IMR-90 (cell line): ENCODE results near the gene TUBA8. TPM values are rescaled to one million over a fixed set of nuclear protein-coding genes. Genes with fewer than 3 reads are reported as not detected.

Experiments
- ATAC-seq: fragments of 200-7000 bp; cut with Tn5 transposase; 2 replicates; pipeline ENCODE4 v1.9.1; 2020; ENCODE audit warnings: low read depth, mild to moderate bottlenecking, moderate library complexity
- BruUV-seq: library from RNA; stranded (reverse); fragments of 400-500 nt; replicated peaks from 2 replicates; lab custom pipeline; 2021; lab: Mats Ljungman, UMichigan
- CTCF ChIA-PET: fragments of 300-600 bp; formaldehyde crosslinking; extraction: SDS; loops from one replicate; lab custom pipeline; 2021; ENCODE audit warnings: antibody characterized with exemption; lab: Yijun Ruan, JAX
- POLR2A ChIA-PET: fragments of 300-600 bp; sonication (Branson Sonifier 250); formaldehyde crosslinking; loops from one replicate; lab custom pipeline; 2022; ENCODE audit warnings: antibody characterized with exemption; ENCODE audit not compliant: unreplicated experiment; lab: Charles Lee
- DNase-seq: peaks from one replicate; pipeline ENCODE4 v3.0.0; 2013
- H2AFZ ChIP-seq: replicated peaks from 2 replicates; pipeline ENCODE3; 2013; ENCODE audit warnings: low read length, mild to moderate bottlenecking; ENCODE audit not compliant: poor library complexity
- H2AK5ac ChIP-seq: 2 replicates; pipeline ENCODE4 v1.6.1; 2013; ENCODE audit warnings: low read depth, low read length, inconsistent platforms
- H2AK9ac ChIP-seq: replicated peaks from 2 replicates; pipeline ENCODE3; 2013; ENCODE audit warnings: mild to moderate bottlenecking, low read depth, low read length, moderate library complexity; ENCODE audit not compliant: poor library complexity
- H2BK120ac ChIP-seq: 2 replicates; pipeline ENCODE4 v1.6.1; 2013; ENCODE audit warnings: low read depth, low read length, inconsistent platforms
- H2BK15ac ChIP-seq: 3 replicates; pipeline ENCODE4 v1.6.1; 2013; ENCODE audit warnings: low read depth, low read length, inconsistent platforms
- H2BK20ac ChIP-seq: 2 replicates; pipeline ENCODE4 v1.6.1; 2013; ENCODE audit warnings: low read depth, mild to moderate bottlenecking, inconsistent platforms, low read length, moderate library complexity
- H2BK5ac ChIP-seq: 2 replicates; pipeline ENCODE4 v1.6.1; 2013; ENCODE audit warnings: mild to moderate bottlenecking, low read depth, low read length, inconsistent platforms; ENCODE audit not compliant: poor library complexity, severe bottlenecking
- H3K14ac ChIP-seq: replicated peaks from 2 replicates; pipeline ENCODE4 v1.6.1; 2013; ENCODE audit warnings: low read depth, low read length, inconsistent platforms
- H3K18ac ChIP-seq: 2 replicates; pipeline ENCODE4 v1.6.1; 2013; ENCODE audit warnings: low read depth, low read length, control low read depth
- H3K23ac ChIP-seq: 2 replicates; pipeline ENCODE4 v1.6.1; 2013; ENCODE audit warnings: low read depth, low read length, inconsistent platforms
- H3K27ac ChIP-seq: 2 replicates; pipeline ENCODE4 v1.5.1; 2013; ENCODE audit warnings: mild to moderate bottlenecking, control low read depth, low read length; ENCODE audit not compliant: insufficient read depth
- H3K27me3 ChIP-seq: 2 replicates; pipeline ENCODE4 v1.6.1; 2013; ENCODE audit warnings: low read length; ENCODE audit not compliant: control insufficient read depth, insufficient read depth
- H3K36me3 ChIP-seq: 2 replicates; pipeline ENCODE4 v1.6.1; 2013; ENCODE audit warnings: low read length, mixed read lengths; ENCODE audit not compliant: control insufficient read depth, insufficient read depth
- H3K4ac ChIP-seq: 2 replicates; pipeline ENCODE4 v1.6.1; 2013; ENCODE audit warnings: low read depth, low read length, inconsistent platforms
- H3K4me1 ChIP-seq: 2 replicates; pipeline ENCODE4 v1.6.1; 2013; ENCODE audit warnings: low read length, mixed read lengths; ENCODE audit not compliant: control insufficient read depth, insufficient read depth
- H3K4me2 ChIP-seq: 2 replicates; pipeline ENCODE4 v1.6.1; 2013; ENCODE audit warnings: low read depth, mild to moderate bottlenecking, control low read depth, low read length, moderate library complexity
- H3K4me3 ChIP-seq: 2 replicates; pipeline ENCODE4 v1.5.1; 2013; ENCODE audit warnings: low read depth, mild to moderate bottlenecking, control low read depth, low read length, moderate library complexity; ENCODE audit not compliant: insufficient read depth
- H3K56ac ChIP-seq: 2 replicates; pipeline ENCODE4 v1.6.1; 2013; ENCODE audit warnings: low read length, inconsistent platforms; ENCODE audit not compliant: insufficient read depth; ENCODE audit errors: extremely low read depth
- H3K79me1 ChIP-seq, 2 experiments: 2 replicates each; pipeline ENCODE4 v1.6.1; 2013; ENCODE audit warnings: low read length in 2 of 2, inconsistent platforms in 1 of 2, low read depth in 1 of 2
- H3K9ac ChIP-seq: 2 replicates; pipeline ENCODE4 v1.6.1; 2013; ENCODE audit warnings: low read depth, low read length, control low read depth
- H3K9me1 ChIP-seq: 2 replicates; pipeline ENCODE4 v1.6.1; 2013; ENCODE audit warnings: low read length, inconsistent platforms; ENCODE audit not compliant: insufficient read depth
- H3K9me3 ChIP-seq: 2 replicates; pipeline ENCODE4 v1.6.1; 2013; ENCODE audit warnings: low read length; ENCODE audit not compliant: control insufficient read depth, insufficient read depth
- H4K20me1 ChIP-seq: 2 replicates; pipeline ENCODE4 v1.6.1; 2013; ENCODE audit warnings: low read length, inconsistent platforms; ENCODE audit not compliant: insufficient read depth
- H4K5ac ChIP-seq: 2 replicates; pipeline ENCODE4 v1.6.1; 2013; ENCODE audit warnings: mild to moderate bottlenecking, low read depth, low read length, control low read depth
- H4K8ac ChIP-seq, 2 experiments: 2 replicates each; pipeline ENCODE4 v1.6.1; 2013; ENCODE audit warnings: low read depth in 2 of 2, low read length in 2 of 2, control low read depth in 1 of 2, inconsistent platforms in 1 of 2
- H4K91ac ChIP-seq: 2 replicates; pipeline ENCODE4 v1.6.1; 2013; ENCODE audit warnings: low read depth, low read length, inconsistent platforms; ENCODE audit not compliant: insufficient read depth
- BHLHE40 ChIP-seq: fragments of 150-350 bp; IDR thresholded peaks from 2 replicates; pipeline ENCODE4 v1.6.1; 2016; ENCODE audit warnings: mild to moderate bottlenecking, low read depth, low read length
- CEBPB ChIP-seq: IDR thresholded peaks from 2 replicates; pipeline ENCODE4 v1.6.1; 2012; ENCODE audit warnings: low read depth, low read length, improper control_type of control experiment
- CHD1 ChIP-seq: IDR thresholded peaks from 2 replicates; pipeline ENCODE4 v1.6.1; 2012; ENCODE audit warnings: low read depth, low read length, improper control_type of control experiment
- CTCF ChIP-seq: conservative IDR thresholded peaks from 2 replicates; pipeline ENCODE4 v1.5.1; 2012; ENCODE audit warnings: mild to moderate bottlenecking, low read depth, low read length, improper control_type of control experiment
- ELK1 ChIP-seq: fragments of 150-350 bp; IDR thresholded peaks from 2 replicates; pipeline ENCODE4 v1.6.1; 2016; ENCODE audit warnings: low read depth, mild to moderate bottlenecking, low read length, moderate library complexity, borderline replicate concordance
- FOS ChIP-seq: fragments of 150-350 bp; IDR thresholded peaks from 2 replicates; pipeline ENCODE4 v1.6.1; 2016; ENCODE audit warnings: low read depth, low read length
- MAFK ChIP-seq: IDR thresholded peaks from 2 replicates; pipeline ENCODE4 v1.6.1; 2012; ENCODE audit warnings: low read depth, low read length, improper control_type of control experiment
- MAZ ChIP-seq: IDR thresholded peaks from 2 replicates; pipeline ENCODE4 v1.6.1; 2012; ENCODE audit warnings: low read depth, mild to moderate bottlenecking, low read length, improper control_type of control experiment, moderate library complexity, borderline replicate concordance
- MXI1 ChIP-seq: IDR thresholded peaks from 2 replicates; pipeline ENCODE4 v1.6.1; 2012; ENCODE audit warnings: low read depth, mild to moderate bottlenecking, low read length, moderate library complexity, borderline replicate concordance
- NFE2L2 ChIP-seq: fragments of 150-350 bp; IDR thresholded peaks from 2 replicates; pipeline ENCODE4 v1.6.1; 2016; ENCODE audit warnings: low read depth, mild to moderate bottlenecking, low read length
- POLR2A ChIP-seq: IDR thresholded peaks from 2 replicates; pipeline ENCODE4 v1.6.1; 2012; ENCODE audit warnings: mild to moderate bottlenecking, low read depth, low read length
- RAD21 ChIP-seq: IDR thresholded peaks from 2 replicates; pipeline ENCODE4 v1.6.1; 2012; ENCODE audit warnings: low read length, improper control_type of control experiment
- RCOR1 ChIP-seq: IDR thresholded peaks from 2 replicates; pipeline ENCODE4 v1.6.1; 2012; ENCODE audit warnings: mild to moderate bottlenecking, low read length, improper control_type of control experiment; ENCODE audit not compliant: insufficient replicate concordance
- RFX5 ChIP-seq: IDR thresholded peaks from 2 replicates; pipeline ENCODE4 v1.8.0; 2012; ENCODE audit warnings: low read depth, mild to moderate bottlenecking, low read length, moderate library complexity
- SMC3 ChIP-seq: fragments of 150-350 bp; IDR thresholded peaks from 2 replicates; pipeline ENCODE4 v1.6.1; 2016; ENCODE audit warnings: low read depth, mild to moderate bottlenecking, antibody characterized with exemption, low read length, moderate library complexity
- USF2 ChIP-seq: fragments of 150-350 bp; IDR thresholded peaks from 2 replicates; pipeline ENCODE4 v1.6.1; 2017; ENCODE audit warnings: mild to moderate bottlenecking, antibody characterized with exemption, low read length, low read depth
- WGBS, 2 experiments: methylation state at CpG; one replicate each; pipeline versions ENCODE4 v1.1.5 to v1.1.7; 2013; ENCODE audit warnings: missing lambda C conversion rate in 2 of 2; ENCODE audit not compliant: insufficient read length in 1 of 2; ENCODE audit errors: extremely low coverage in 2 of 2; 5-methylcytosine and 5-hydroxymethylcytosine counted together
- dilution Hi-C: fragments of 300-500 bp; cut with HindIII; formaldehyde crosslinking; loops from one replicate; pipeline ENCODE4 v1.14.3; 2018; ENCODE audit warnings: low sequenced_read_pairs; ENCODE audit not compliant: unreplicated experiment
- in situ Hi-C: fragments of 300-500 bp; cut with MboI; formaldehyde crosslinking; loops from 3 replicates; pipeline ENCODE4 v1.14.3; 2019; ENCODE audit warnings: low sequenced_read_pairs, inconsistent platforms, mixed read lengths
- intact Hi-C: fragments of 100-400 bp; cut with micrococcal nuclease; formaldehyde crosslinking; loops from 2 replicates; pipeline ENCODE4 v1.10.0; 2022
- polyA plus RNA-seq, 3 experiments: library from polyadenylated mRNA; depleted of rRNA; stranded (reverse); fragments of >200 nt; gene quantifications; 2 replicates each; pipeline ENCODE4 v1.2.3, GENCODE V29; 2012; ENCODE audit warnings: low replicate concordance in 1 of 3
- total RNA-seq: library from RNA; depleted of rRNA; stranded (reverse); fragments of >200 nt; gene quantifications from 2 replicates; pipeline ENCODE4 v1.2.3, GENCODE V29; 2012

Gene TUBA8
- total and polyA plus RNA-seq, 2 of the 4 experiments (the other 2 are of a cell fraction): 1.4 to 2.2 TPM

- no peaks in the 10 kb centered on the region for H3K79me1 ChIP-seq
- H3K14ac ChIP-seq: no peak overlapping the region
- dilution Hi-C loops: no loop called here
- intact Hi-C loops: no loop called here
- no peak overlapping the region for H3K18ac ChIP-seq
- in situ Hi-C loops: no loop called here
- DNase-seq (no peak), ATAC-seq (no peak)
- H4K5ac ChIP-seq: no peak overlapping the region
- no peak overlapping the region for H2BK5ac ChIP-seq
- no peak overlapping the region for H2BK20ac ChIP-seq
- H3K23ac ChIP-seq: no peak overlapping the region
- H3K27ac ChIP-seq: no peak overlapping the region
- 86% methylated on average over 8 of the region's 15 CpGs; no CpG with 5 or more reads in 1 of the 2 experiments for WGBS, 2 experiments
- H3K9ac ChIP-seq: no peak overlapping the region
- no peak overlapping the region for H4K91ac ChIP-seq
- H3K36me3 ChIP-seq: no peaks in the 10 kb centered on the region
- no peaks in the 10 kb centered on the region for H3K9me1 ChIP-seq
- H4K20me1 ChIP-seq: no peaks in the 10 kb centered on the region
- H2BK120ac ChIP-seq: no peak overlapping the region
- peaks cover 3% of the 10 kb centered on the region; the same call in 1 of the 2 replicates for H3K4me1 ChIP-seq
- no peak overlapping the region for H3K4ac ChIP-seq
- no peak overlapping the region for H3K56ac ChIP-seq
- ChIA-PET POLR2A (interaction anchor here (0.6 kb wide), 1 partner anchor 259 kb away, joined by 3 read pairs; no protein-coding TSS in a partner anchor), CTCF (no interaction called here)
- H2AK5ac ChIP-seq: no peak overlapping the region
- no peaks in the 10 kb centered on the region for H3K9me3 ChIP-seq
- no peak overlapping the region for H2BK15ac ChIP-seq
- H2AFZ ChIP-seq: no peak overlapping the region
- TF ChIP-seq CEBPB (no peak), BHLHE40 (no peak), CHD1 (no peak), SMC3 (no peak), POLR2A (no peak), ELK1 (no peak), RAD21 (no peak), MXI1 (no peak), RFX5 (no peak), MAZ (no peak), NFE2L2 (no peak), USF2 (no peak), FOS (no peak), CTCF (no peak), RCOR1 (no peak), MAFK (no peak)
- no peak overlapping the region for H3K4me3 ChIP-seq
- no peak overlapping the region for H4K8ac ChIP-seq
- no peak overlapping the region for H3K4me2 ChIP-seq
- BruUV-seq: no TSS peak
- H2AK9ac ChIP-seq: no peak overlapping the region
- H3K27me3 ChIP-seq: peaks cover 10% of the 10 kb centered on the region; the same call in 1 of the 2 replicates
Observed at GRCh38 chr22:18114976-18115652, 4.5 kb downstream of the TUBA8 start.
